ENCODE results near the gene PTPN14. TPM values are rescaled to one million over a fixed set of nuclear protein-coding genes. Genes with fewer than 3 reads are reported as not detected.

Gene PTPN14
- total RNA-seq, 1 experiment from 2014 or later = 209 TPM

GRCh38 chr1:214454569-214455396, 96.6 kb downstream of the PTPN14 start:
- BruUV-seq (replicated peaks) = no TSS peak
- in situ Hi-C loops (cut with HindIII; ENCODE audit: low pct_unique_long_range_greater_than_20kb, low sequenced_read_pairs) (no loop called here), intact Hi-C loops (cut with micrococcal nuclease; ENCODE audit: unreplicated experiment) (no loop called here)
- Histone ChIP-seq H3K36me3 (ENCODE audit: control insufficient read depth, insufficient read depth, low read length) (0 out of 2 replicates have a peak, but pooled peaks cover under 1% of the 10 kb centered on the region), H3K27ac (ENCODE audit: low read length) (peak overlapping the region; percentile 83), H3K9me3 (ENCODE audit: control insufficient read depth, insufficient read depth, low read depth, low read length) (no peaks in the 10 kb centered on the region), H3K4me1 (ENCODE audit: control insufficient read depth, insufficient read depth, low read length) (peaks cover 71% of the 10 kb centered on the region), H3K27me3 (ENCODE audit: control insufficient read depth, insufficient read depth, low read length) (no peaks in the 10 kb centered on the region), H3K4me3 (ENCODE audit: low read depth in 2 of 2, low read length in 2 of 2) (no peak overlapping the region)
- CTCF ChIA-PET = no interaction called here
- POLR2A ChIA-PET = no interaction called here
- ATAC-seq = peak; percentile 37; the same call in 1 of the 2 replicates
- TF ChIP-seq TCF7L2 (IDR thresholded peaks at IDR 0.05; ENCODE audit: low read depth, low read length) (no peak), POLR2AphosphoS5 (IDR thresholded peaks at IDR 0.05; ENCODE audit: low read depth, low read length) (peak; percentile 15; the same call in 1 of the 2 replicates)
- no peak for DNase-seq (ENCODE audit: low read depth, low spot score)

GRCh38 chr1:214453109-214453722, 98.2 kb downstream of the PTPN14 start:
- Histone ChIP-seq H3K27me3 (ENCODE audit: control insufficient read depth, insufficient read depth, low read length) (no peaks in the 10 kb centered on the region), H3K4me3 (ENCODE audit: low read depth in 2 of 2, low read length in 2 of 2) (no peak overlapping the region), H3K9me3 (ENCODE audit: control insufficient read depth, insufficient read depth, low read depth, low read length) (no peaks in the 10 kb centered on the region), H3K4me1 (ENCODE audit: control insufficient read depth, insufficient read depth, low read length) (peaks cover 64% of the 10 kb centered on the region), H3K36me3 (ENCODE audit: control insufficient read depth, insufficient read depth, low read length) (0 out of 2 replicates have a peak, but pooled peaks cover 3% of the 10 kb centered on the region), H3K27ac (ENCODE audit: low read length) (peak overlapping the region; percentile 83)
- no peak for TF ChIP-seq SIN3A (IDR thresholded peaks at IDR 0.05; ENCODE audit: borderline replicate concordance, insufficient read depth, low read depth, low read length)
- TF ChIP-seq, protein P1, sequence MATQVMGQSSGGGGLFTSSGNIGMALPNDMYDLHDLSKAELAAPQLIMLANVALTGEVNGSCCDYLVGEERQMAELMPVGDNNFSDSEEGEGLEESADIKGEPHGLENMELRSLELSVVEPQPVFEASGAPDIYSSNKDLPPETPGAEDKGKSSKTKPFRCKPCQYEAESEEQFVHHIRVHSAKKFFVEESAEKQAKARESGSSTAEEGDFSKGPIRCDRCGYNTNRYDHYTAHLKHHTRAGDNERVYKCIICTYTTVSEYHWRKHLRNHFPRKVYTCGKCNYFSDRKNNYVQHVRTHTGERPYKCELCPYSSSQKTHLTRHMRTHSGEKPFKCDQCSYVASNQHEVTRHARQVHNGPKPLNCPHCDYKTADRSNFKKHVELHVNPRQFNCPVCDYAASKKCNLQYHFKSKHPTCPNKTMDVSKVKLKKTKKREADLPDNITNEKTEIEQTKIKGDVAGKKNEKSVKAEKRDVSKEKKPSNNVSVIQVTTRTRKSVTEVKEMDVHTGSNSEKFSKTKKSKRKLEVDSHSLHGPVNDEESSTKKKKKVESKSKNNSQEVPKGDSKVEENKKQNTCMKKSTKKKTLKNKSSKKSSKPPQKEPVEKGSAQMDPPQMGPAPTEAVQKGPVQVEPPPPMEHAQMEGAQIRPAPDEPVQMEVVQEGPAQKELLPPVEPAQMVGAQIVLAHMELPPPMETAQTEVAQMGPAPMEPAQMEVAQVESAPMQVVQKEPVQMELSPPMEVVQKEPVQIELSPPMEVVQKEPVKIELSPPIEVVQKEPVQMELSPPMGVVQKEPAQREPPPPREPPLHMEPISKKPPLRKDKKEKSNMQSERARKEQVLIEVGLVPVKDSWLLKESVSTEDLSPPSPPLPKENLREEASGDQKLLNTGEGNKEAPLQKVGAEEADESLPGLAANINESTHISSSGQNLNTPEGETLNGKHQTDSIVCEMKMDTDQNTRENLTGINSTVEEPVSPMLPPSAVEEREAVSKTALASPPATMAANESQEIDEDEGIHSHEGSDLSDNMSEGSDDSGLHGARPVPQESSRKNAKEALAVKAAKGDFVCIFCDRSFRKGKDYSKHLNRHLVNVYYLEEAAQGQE (IDR thresholded peaks at IDR 0.05; ENCODE audit: insufficient read depth in 1 of 2, low read depth in 2 of 2, low read length in 1 of 2) = no peak
- TF ChIP-seq, protein P2, sequence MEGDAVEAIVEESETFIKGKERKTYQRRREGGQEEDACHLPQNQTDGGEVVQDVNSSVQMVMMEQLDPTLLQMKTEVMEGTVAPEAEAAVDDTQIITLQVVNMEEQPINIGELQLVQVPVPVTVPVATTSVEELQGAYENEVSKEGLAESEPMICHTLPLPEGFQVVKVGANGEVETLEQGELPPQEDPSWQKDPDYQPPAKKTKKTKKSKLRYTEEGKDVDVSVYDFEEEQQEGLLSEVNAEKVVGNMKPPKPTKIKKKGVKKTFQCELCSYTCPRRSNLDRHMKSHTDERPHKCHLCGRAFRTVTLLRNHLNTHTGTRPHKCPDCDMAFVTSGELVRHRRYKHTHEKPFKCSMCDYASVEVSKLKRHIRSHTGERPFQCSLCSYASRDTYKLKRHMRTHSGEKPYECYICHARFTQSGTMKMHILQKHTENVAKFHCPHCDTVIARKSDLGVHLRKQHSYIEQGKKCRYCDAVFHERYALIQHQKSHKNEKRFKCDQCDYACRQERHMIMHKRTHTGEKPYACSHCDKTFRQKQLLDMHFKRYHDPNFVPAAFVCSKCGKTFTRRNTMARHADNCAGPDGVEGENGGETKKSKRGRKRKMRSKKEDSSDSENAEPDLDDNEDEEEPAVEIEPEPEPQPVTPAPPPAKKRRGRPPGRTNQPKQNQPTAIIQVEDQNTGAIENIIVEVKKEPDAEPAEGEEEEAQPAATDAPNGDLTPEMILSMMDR (IDR thresholded peaks at IDR 0.05) = no peak
- no peak for TF ChIP-seq TCF7L2 (IDR thresholded peaks at IDR 0.05; ENCODE audit: low read depth, low read length)
- TF ChIP-seq POLR2AphosphoS5 (IDR thresholded peaks at IDR 0.05; ENCODE audit: low read depth, low read length) = no peak
- DNase-seq (ENCODE audit: low read depth, low spot score) (no peak), ATAC-seq (no peak)
- CTCF ChIA-PET = no interaction called here
- in situ Hi-C loops (cut with HindIII; ENCODE audit: low pct_unique_long_range_greater_than_20kb, low sequenced_read_pairs) (no loop called here), intact Hi-C loops (cut with micrococcal nuclease; ENCODE audit: unreplicated experiment) (no loop called here)
- BruUV-seq (replicated peaks) = no TSS peak
- POLR2A ChIA-PET = no interaction called here

Data from Panc1 (cell line).